IgD-negative memory B cell (primary cell): ENCODE data around the gene NPR1. TPM values are rescaled to one million over a fixed set of nuclear protein-coding genes. Genes with fewer than 3 reads are reported as not detected.
"Not testable (repeated sequence)": the region's sequence is repeated elsewhere in the genome, so short reads cannot be mapped to it uniquely, and the experiment has no call there.

ENCODE experiments used
- H3K27ac Mint-ChIP-seq, 3 donors: one replicate each; pipeline ENCODE4 v1.8.0; 2020 to 2022; ENCODE audit warnings: mild to moderate bottlenecking in 3 of 3, mixed read lengths in 3 of 3, moderate library complexity in 1 of 3
- H3K27me3 Mint-ChIP-seq: one replicate; pipeline ENCODE4 v1.8.0; 2021; ENCODE audit warnings: mixed read lengths
- H3K36me3 Mint-ChIP-seq: one replicate; pipeline ENCODE4 v1.8.0; 2020; ENCODE audit warnings: mild to moderate bottlenecking, mixed read lengths
- H3K4me1 Mint-ChIP-seq, 3 donors: one replicate each; pipeline ENCODE4 v1.8.0; 2020 to 2022; ENCODE audit warnings: mixed read lengths in 3 of 3, mild to moderate bottlenecking in 1 of 3
- H3K4me3 Mint-ChIP-seq, 4 donors: one replicate each; pipeline ENCODE4 v1.8.0; 2020 to 2022; ENCODE audit warnings: mild to moderate bottlenecking in 4 of 4, mixed read lengths in 4 of 4, moderate library complexity in 3 of 4
- H3K9me3 Mint-ChIP-seq, 3 donors: one replicate each; pipeline ENCODE4 v1.8.0; 2020 to 2021; ENCODE audit warnings: mixed read lengths in 3 of 3, mild to moderate bottlenecking in 1 of 3
- polyA plus RNA-seq: library from polyadenylated mRNA; unstranded; fragments of 300-500 nt; fragmentation: Illumina TruSeq; gene quantifications from one replicate; pipeline ENCODE4 v1.2.3, GENCODE V29; 2021

The NPR1 gene
- polyA plus RNA-seq, 1 donor from 2014 or later = not detected

DNA sequence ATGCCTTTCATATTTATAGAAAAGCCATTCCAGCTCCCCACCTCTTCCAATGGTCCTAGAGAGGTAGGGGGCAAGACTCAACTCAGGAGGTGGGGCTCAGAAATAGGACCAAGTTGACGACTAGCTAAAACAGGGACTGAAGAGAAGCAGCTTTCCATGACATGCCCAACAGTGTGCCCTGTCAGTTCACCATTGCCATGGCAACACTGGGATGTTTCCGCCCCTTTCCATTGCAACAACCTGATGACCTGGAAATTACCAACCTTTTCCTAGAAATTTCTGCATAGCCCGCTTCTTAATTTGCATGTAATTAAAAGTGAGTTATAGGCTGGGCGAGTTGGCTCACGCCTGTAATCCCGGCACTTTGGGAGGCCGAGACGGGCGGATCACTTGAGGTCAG is 27.0 kb downstream of the NPR1 start:
- Mint-ChIP-seq H3K4me3 (no peak overlapping the region), H3K36me3 (peaks cover 1% of the 10 kb centered on the region), H3K27ac (no peak overlapping the region), H3K4me1 (no peaks in the 10 kb centered on the region), H3K9me3 (no peaks in the 10 kb centered on the region), H3K27me3 (no peaks in the 10 kb centered on the region)

- Mint-ChIP-seq H3K9me3 (no peaks in the 10 kb centered on the region), H3K27me3 (peaks cover 12% of the 10 kb centered on the region), H3K36me3 (peaks cover 1% of the 10 kb centered on the region), H3K27ac (no peak overlapping the region), H3K4me1 (peaks cover 0 to 2% (median 0%) of the 10 kb centered on the region in 3 donors), H3K4me3 (no peak overlapping the region)
Observed at GRCh38 chr1:153711026-153711425, 32.5 kb downstream of the NPR1 start.

DNA sequence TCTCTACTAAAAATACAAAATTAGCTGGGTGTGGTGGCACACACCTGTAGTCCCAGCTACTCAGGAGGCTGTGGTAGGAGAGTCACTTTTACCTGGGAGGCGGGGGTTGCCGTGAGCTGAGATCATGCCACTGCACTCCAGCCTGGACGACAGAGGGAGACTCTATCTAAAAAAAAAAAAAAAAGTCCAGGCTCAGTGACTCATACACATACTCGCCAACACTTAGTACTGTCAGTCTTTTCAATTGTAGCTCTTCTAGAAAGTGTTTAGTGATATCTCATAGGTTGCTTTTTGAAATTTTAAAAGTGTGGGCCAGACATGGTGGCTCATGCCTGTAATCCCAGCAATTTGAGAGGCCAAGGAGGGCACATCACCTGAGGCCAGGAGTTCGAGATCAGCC is 37.7 kb downstream of the NPR1 start:
- not testable (repeated sequence) for H3K36me3 Mint-ChIP-seq, H3K4me1 Mint-ChIP-seq, H3K4me3 Mint-ChIP-seq, H3K27ac Mint-ChIP-seq, H3K9me3 Mint-ChIP-seq, H3K27me3 Mint-ChIP-seq

DNA sequence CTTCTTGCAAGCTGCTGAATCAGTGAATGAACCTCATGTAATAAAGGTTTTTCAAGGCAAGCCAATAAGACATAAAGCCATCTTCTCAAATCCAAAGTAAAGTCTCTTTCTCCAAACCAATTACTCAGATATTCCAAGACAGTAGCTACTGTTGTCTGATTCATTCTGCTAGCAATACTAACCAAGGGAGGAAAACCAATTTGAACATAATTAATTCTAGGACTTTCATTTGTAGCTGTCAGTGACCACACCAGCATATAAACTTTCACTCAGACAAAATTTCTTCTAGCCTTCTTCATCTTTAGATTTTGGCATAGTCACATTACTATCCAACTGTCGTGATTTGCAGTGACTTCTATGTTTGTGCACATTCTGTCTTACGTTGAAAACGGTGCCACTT is 38.8 kb downstream of the NPR1 start:
- Mint-ChIP-seq H3K4me3 (no peak overlapping the region), H3K9me3 (no peaks in the 10 kb centered on the region), H3K27ac (no peak overlapping the region), H3K4me1 (peaks cover 0 to 4% (median 0%) of the 10 kb centered on the region in 3 donors), H3K27me3 (peaks cover 5% of the 10 kb centered on the region), H3K36me3 (no peaks in the 10 kb centered on the region)

GRCh38 chr1:153723687-153724086 is 45.2 kb downstream of the NPR1 start:
- Mint-ChIP-seq H3K36me3 (no peaks in the 10 kb centered on the region), H3K9me3 (no peaks in the 10 kb centered on the region), H3K27me3 (no peaks in the 10 kb centered on the region), H3K27ac (no peak overlapping the region), H3K4me1 (peaks cover 5 to 10% (median 5%) of the 10 kb centered on the region in 3 donors), H3K4me3 (no peak overlapping the region)

DNA sequence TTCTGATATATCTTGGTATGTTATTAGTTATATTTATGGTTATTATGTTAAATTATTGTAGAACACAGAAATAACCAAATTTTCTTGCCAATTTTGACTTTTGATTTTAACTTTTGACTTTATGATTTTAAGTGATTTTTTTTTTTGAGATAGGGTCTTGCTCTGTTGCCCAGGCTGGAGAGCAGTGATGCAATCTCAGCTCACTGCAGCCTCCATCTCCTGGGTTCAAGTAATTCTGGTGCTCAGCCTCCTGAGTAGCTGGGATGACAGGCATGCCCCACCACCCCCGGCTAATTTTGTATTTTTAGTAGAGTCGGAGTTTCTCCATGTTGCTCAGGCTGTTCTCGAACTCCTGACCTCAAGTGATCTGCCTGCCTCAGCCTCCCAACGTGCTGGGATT is 46.1 kb downstream of the NPR1 start:
- H3K4me1 Mint-ChIP-seq = peaks cover 12 to 15% (median 13%) of the 10 kb centered on the region in 3 donors
- H3K4me3 Mint-ChIP-seq = peak overlapping the region in 2 of 4 donors; percentile 25 to 29
- not testable (repeated sequence) for H3K9me3 Mint-ChIP-seq, H3K36me3 Mint-ChIP-seq, H3K27me3 Mint-ChIP-seq, H3K27ac Mint-ChIP-seq

GRCh38 chr1:153727463-153728304 is 49.2 kb downstream of the NPR1 start, which contains the start of gene INTS3:
Gene INTS3 (plus strand): TSS chr1:153728050. CDS start chr1:153728635, 585 bp downstream.
- no peaks in the 10 kb centered on the region for H3K27me3 Mint-ChIP-seq
- H3K4me1 Mint-ChIP-seq = peaks cover 15 to 34% (median 27%) of the 10 kb centered on the region in 3 donors
- H3K27ac Mint-ChIP-seq = peak within 1 kb of the TSS; percentile 87 to 98 (median 98)
- no peaks in the 10 kb centered on the region for H3K9me3 Mint-ChIP-seq
- peak within 1 kb of the TSS; percentile 86 to 99 (median 92) for H3K4me3 Mint-ChIP-seq
- H3K36me3 Mint-ChIP-seq = no peaks in the 10 kb centered on the region

GRCh38 chr1:153728305-153729066 is 50.0 kb downstream of the NPR1 start:
- H3K9me3 Mint-ChIP-seq = no peaks in the 10 kb centered on the region
- H3K4me1 Mint-ChIP-seq = peaks cover 16 to 34% (median 27%) of the 10 kb centered on the region in 3 donors
- H3K27me3 Mint-ChIP-seq = no peaks in the 10 kb centered on the region
- peak overlapping the region; percentile 86 to 99 (median 92) for H3K4me3 Mint-ChIP-seq
- peak overlapping the region; percentile 87 to 98 (median 98) for H3K27ac Mint-ChIP-seq
- H3K36me3 Mint-ChIP-seq = no peaks in the 10 kb centered on the region

DNA sequence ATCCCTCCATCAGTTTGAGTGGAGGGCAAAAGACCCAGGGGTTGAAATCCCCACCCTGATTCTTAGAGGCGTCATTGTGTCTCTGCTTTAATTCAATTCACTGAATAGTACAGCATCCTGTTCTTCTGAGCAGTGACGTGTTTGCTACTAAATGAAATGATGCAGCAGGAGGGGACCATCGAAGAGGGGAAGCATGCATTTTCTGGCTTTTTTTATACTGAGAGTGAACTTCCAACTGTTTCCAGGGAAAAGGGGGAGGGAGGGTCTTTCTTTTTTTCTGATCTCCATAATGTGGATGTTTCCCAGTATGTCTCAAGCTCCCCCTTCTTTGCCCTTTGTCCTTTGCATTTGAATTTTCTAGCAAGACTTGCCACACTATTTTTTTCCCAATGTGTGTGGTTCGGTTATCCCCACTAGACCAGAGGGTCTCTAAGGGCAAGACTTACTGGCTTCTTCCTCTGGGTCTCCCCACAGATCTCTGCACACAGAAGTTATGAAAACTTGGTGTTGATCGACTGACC is 52.0 kb downstream of the NPR1 start:
- Mint-ChIP-seq H3K9me3 (no peaks in the 10 kb centered on the region), H3K4me1 (peaks cover 25 to 40% (median 33%) of the 10 kb centered on the region in 3 donors), H3K27ac (peak overlapping the region; percentile 39 to 85 (median 54)), H3K36me3 (no peaks in the 10 kb centered on the region), H3K4me3 (peak overlapping the region in 3 of 4 donors; percentile 28 to 81 (median 70)), H3K27me3 (no peaks in the 10 kb centered on the region)

- peaks cover 1% of the 10 kb centered on the region for H3K36me3 Mint-ChIP-seq
- peak overlapping the region in 1 of 3 donors; percentile 62 for H3K27ac Mint-ChIP-seq
- H3K27me3 Mint-ChIP-seq = no peaks in the 10 kb centered on the region
- H3K4me3 Mint-ChIP-seq = no peak overlapping the region
- H3K4me1 Mint-ChIP-seq = peaks cover 18 to 33% (median 26%) of the 10 kb centered on the region in 3 donors
- H3K9me3 Mint-ChIP-seq = no peaks in the 10 kb centered on the region
Observed at GRCh38 chr1:153733970-153734369, 55.5 kb downstream of the NPR1 start.

GRCh38 chr1:153734396-153735089 is 56.1 kb downstream of the NPR1 start:
- H3K9me3 Mint-ChIP-seq = no peaks in the 10 kb centered on the region
- H3K36me3 Mint-ChIP-seq = peaks cover 1% of the 10 kb centered on the region
- H3K27me3 Mint-ChIP-seq = no peaks in the 10 kb centered on the region
- H3K4me3 Mint-ChIP-seq = no peak overlapping the region
- peak overlapping the region in 1 of 3 donors; percentile 31 for H3K27ac Mint-ChIP-seq
- peaks cover 13 to 28% (median 21%) of the 10 kb centered on the region in 3 donors for H3K4me1 Mint-ChIP-seq

GRCh38 chr1:153735090-153735420 is 56.6 kb downstream of the NPR1 start:
- peaks cover 13 to 25% (median 19%) of the 10 kb centered on the region in 3 donors for H3K4me1 Mint-ChIP-seq
- H3K36me3 Mint-ChIP-seq = peaks cover 1% of the 10 kb centered on the region
- H3K27me3 Mint-ChIP-seq = no peaks in the 10 kb centered on the region
- H3K4me3 Mint-ChIP-seq = no peak overlapping the region
- H3K9me3 Mint-ChIP-seq = no peaks in the 10 kb centered on the region
- no peak overlapping the region for H3K27ac Mint-ChIP-seq

DNA sequence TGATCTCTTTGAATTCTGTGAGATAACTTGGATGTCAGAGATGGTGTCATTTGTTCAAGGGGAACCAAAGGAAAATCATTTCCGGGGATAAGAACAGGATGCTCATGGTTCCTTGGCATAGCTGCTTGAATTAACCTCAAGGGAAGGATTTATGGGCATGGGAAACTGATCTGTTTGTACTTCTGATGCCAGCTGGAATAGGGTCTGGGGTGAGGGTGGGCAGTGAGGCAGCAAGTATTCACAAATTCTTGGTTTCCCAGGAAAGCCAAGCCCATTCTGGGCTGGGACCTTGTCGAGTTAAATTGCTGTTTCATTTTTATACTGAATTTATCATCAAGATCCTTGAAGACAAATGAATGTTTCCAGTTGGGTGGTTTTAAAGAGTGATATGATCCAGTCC is 63.5 kb downstream of the NPR1 start:
- H3K4me3 Mint-ChIP-seq = peak overlapping the region in 3 of 4 donors; percentile 3 to 67 (median 65)
- peak overlapping the region in 2 of 3 donors; percentile 12 to 36 for H3K27ac Mint-ChIP-seq

GRCh38 chr1:153742411-153743142 is 64.1 kb downstream of the NPR1 start:
- peak overlapping the region in 3 of 4 donors; percentile 3 to 65 (median 56) for H3K4me3 Mint-ChIP-seq

More for the DNA sequence above, 63.5 kb downstream of the NPR1 start:
- peaks cover 20 to 25% (median 21%) of the 10 kb centered on the region in 3 donors for H3K4me1 Mint-ChIP-seq
- no peaks in the 10 kb centered on the region for H3K27me3 Mint-ChIP-seq
- H3K36me3 Mint-ChIP-seq = peaks cover 1% of the 10 kb centered on the region
- H3K9me3 Mint-ChIP-seq = no peaks in the 10 kb centered on the region

More at GRCh38 chr1:153742411-153743142, 64.1 kb downstream of the NPR1 start:
- peaks cover 20 to 25% (median 21%) of the 10 kb centered on the region in 3 donors for H3K4me1 Mint-ChIP-seq
- peaks cover 1% of the 10 kb centered on the region for H3K36me3 Mint-ChIP-seq
- peak overlapping the region in 2 of 3 donors; percentile 12 to 36 for H3K27ac Mint-ChIP-seq
- no peaks in the 10 kb centered on the region for H3K27me3 Mint-ChIP-seq
- no peaks in the 10 kb centered on the region for H3K9me3 Mint-ChIP-seq
